GM21576 (cell line): ENCODE results near the gene ZNF879.

ENCODE experiments used
- ATAC-seq: cut with Tn5 transposase; IDR thresholded peaks from one replicate; pipeline ENCODE4 v1.9.1; 2021; ENCODE audit warnings: mild to moderate bottlenecking, moderate library complexity; ENCODE audit not compliant: unreplicated experiment

The ZNF879 gene

GRCh38 chr5:179023528-179024189, at the start of gene ZNF879:
TSS of gene ZNF879 (plus strand) at chr5:179023804. CDS start at chr5:179025005, 1,201 bp downstream.
- ATAC-seq, result peak; percentile 87

- ATAC-seq, result no peak
These were observed 42.2 kb upstream of the ZNF879 start for GRCh38 chr5:178981381-178981780.

GRCh38 chr5:178982941-178983340, 40.7 kb upstream of the ZNF879 start:
- no peak for ATAC-seq

GRCh38 chr5:178983728-178984127, 39.9 kb upstream of the ZNF879 start:
- ATAC-seq, result no peak

- no peak for ATAC-seq
These were observed 39.2 kb upstream of the ZNF879 start for GRCh38 chr5:178984145-178985072.

GRCh38 chr5:178986326-178986960, 37.2 kb upstream of the ZNF879 start:
- ATAC-seq, result no peak

- no peak for ATAC-seq
These were observed 35.0 kb upstream of the ZNF879 start for GRCh38 chr5:178988436-178989220.

GRCh38 chr5:178989311-178989710, 34.3 kb upstream of the ZNF879 start:
- no peak for ATAC-seq

- ATAC-seq, result no peak
These were observed 33.1 kb upstream of the ZNF879 start for GRCh38 chr5:178990491-178990890.

GRCh38 chr5:178991190-178992145, 32.1 kb upstream of the ZNF879 start:
- no peak for ATAC-seq

GRCh38 chr5:178992291-178992895, 31.2 kb upstream of the ZNF879 start:
- no peak for ATAC-seq

GRCh38 chr5:178993236-178993765, 30.3 kb upstream of the ZNF879 start:
- ATAC-seq, result no peak

- ATAC-seq, result no peak
These were observed 29.5 kb upstream of the ZNF879 start for GRCh38 chr5:178993955-178994579.

GRCh38 chr5:178994580-178995340, 28.8 kb upstream of the ZNF879 start, which contains the start of gene GRM6:
TSS of gene GRM6 (minus strand) at chr5:178995320. CDS start at chr5:178994944, 376 bp downstream.
- no peak for ATAC-seq

- no peak for ATAC-seq
These were observed 28.3 kb upstream of the ZNF879 start for GRCh38 chr5:178995341-178995690.

GRCh38 chr5:178996156-178996555, 27.4 kb upstream of the ZNF879 start:
- ATAC-seq, result no peak

GRCh38 chr5:178997191-178997590, 26.4 kb upstream of the ZNF879 start:
- no peak for ATAC-seq

GRCh38 chr5:178998441-178998840, 25.2 kb upstream of the ZNF879 start:
- ATAC-seq, result no peak
